Astrocyte of the spinal cord (primary cell): ENCODE measurements around the gene CAPN2.
"Not testable (repeated sequence)": the region's sequence is repeated elsewhere in the genome, so short reads cannot be mapped to it uniquely, and the experiment has no call there.

Source experiments
- DNase-seq: peaks from one replicate; pipeline ENCODE4 v3.0.0; 2011; ENCODE audit warnings: low read depth, low spot score
- H3K4me3 ChIP-seq: 2 replicates; pipeline ENCODE4 v1.5.1; 2011; ENCODE audit warnings: low read depth, mild to moderate bottlenecking, low read length, moderate library complexity
- CTCF ChIP-seq: IDR thresholded peaks from 2 replicates; pipeline ENCODE4 v1.5.1; 2012; ENCODE audit warnings: low read depth, mild to moderate bottlenecking, low read length, inconsistent platforms
- in situ Hi-C: cut with HindIII; loops from 2 replicates; pipeline ENCODE4 v1.10.0; 2017; ENCODE audit warnings: low sequenced_read_pairs

Gene CAPN2

GRCh38 chr1:223793716-223794115 is 81.4 kb downstream of the CAPN2 start:
- DNase-seq: no peak
- TF ChIP-seq CTCF: no peak
- in situ Hi-C loops: no loop called here
- no peak overlapping the region for H3K4me3 ChIP-seq

GRCh38 chr1:223794136-223794880 is 82.0 kb downstream of the CAPN2 start:
- in situ Hi-C loops: no loop called here

GRCh38 chr1:223796210-223796609 is 83.9 kb downstream of the CAPN2 start:
- TF ChIP-seq CTCF: no peak
- no peak for DNase-seq
- H3K4me3 ChIP-seq: no peak overlapping the region
- in situ Hi-C loops: no loop called here

More at GRCh38 chr1:223794136-223794880, 82.0 kb downstream of the CAPN2 start:
- H3K4me3 ChIP-seq: no peak overlapping the region
- no peak for TF ChIP-seq CTCF
- DNase-seq: no peak

GRCh38 chr1:223802032-223802431 is 89.7 kb downstream of the CAPN2 start:
- no peak for DNase-seq
- no peak overlapping the region for H3K4me3 ChIP-seq
- in situ Hi-C loops: no loop called here
- no peak for TF ChIP-seq CTCF

GRCh38 chr1:223802602-223803001 is 90.3 kb downstream of the CAPN2 start:
- no peak for TF ChIP-seq CTCF
- in situ Hi-C loops: no loop called here
- no peak overlapping the region for H3K4me3 ChIP-seq
- DNase-seq: no peak

GRCh38 chr1:223803211-223803610 is 90.9 kb downstream of the CAPN2 start:
- no peak overlapping the region for H3K4me3 ChIP-seq
- no peak for DNase-seq
- in situ Hi-C loops: no loop called here
- no peak for TF ChIP-seq CTCF

- DNase-seq, H3K4me3 ChIP-seq, in situ Hi-C loops: not testable (repeated sequence)
Observed at GRCh38 chr1:223809905-223810304, 97.6 kb downstream of the CAPN2 start.
